Activated CD4-positive, alpha-beta T cell treated with anti-CD3 and anti-CD28 coated beads, Interleukin-2, amount 50 U/mL, for 4 hours (primary cell): ENCODE data around the gene CGB7.
"Not testable (repeated sequence)": the region's sequence is repeated elsewhere in the genome, so short reads cannot be mapped to it uniquely, and the experiment has no call there.

Experiments used
- DNase-seq, 2 experiments: peaks; one replicate each; pipeline ENCODE4 v3.0.0-alpha.2; 2020

Gene CGB7

DNA sequence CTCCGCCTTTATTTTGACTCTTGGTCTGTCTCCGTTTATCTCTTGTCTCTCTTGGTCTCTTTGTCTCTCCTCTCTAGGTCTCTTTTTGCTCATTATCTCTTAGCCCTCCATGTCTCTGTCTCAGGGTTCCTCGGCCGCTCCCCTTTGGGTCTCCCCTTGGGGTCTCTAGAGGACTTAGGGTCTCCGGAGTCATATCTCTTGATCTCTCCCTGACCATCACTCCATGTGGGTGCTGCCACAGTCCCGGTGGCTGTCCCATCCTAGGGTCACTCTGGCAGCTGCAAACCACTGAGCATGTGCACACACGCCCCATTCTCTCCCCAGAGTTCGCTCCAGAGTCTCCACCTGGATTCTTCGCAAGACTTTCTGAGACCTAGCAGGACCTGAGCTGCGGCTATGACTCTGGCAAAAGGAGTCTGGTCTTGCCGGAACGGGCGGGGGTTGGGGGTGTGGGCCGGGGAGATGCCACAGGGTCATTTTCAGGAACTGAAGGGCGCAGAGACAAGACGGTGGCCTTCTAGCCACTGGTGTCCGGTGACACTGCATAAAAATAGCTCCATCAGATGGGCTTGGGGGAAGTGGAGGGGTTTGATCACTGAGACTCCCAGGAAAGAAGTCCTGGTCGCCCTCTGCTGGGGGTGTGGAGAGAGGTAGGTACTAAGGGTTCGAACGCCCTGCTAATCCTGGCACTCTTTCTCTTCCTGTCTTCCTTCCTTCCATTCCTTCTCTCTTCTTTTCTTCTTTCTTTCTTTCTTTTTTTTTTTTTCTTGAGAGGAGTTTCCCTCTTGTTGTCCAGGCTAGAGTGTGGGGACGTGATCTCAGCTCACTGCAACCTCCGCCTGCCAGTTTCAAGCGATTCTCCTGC, 16.2 kb upstream of the CGB7 start:
- DNase-seq = no peak

DNA sequence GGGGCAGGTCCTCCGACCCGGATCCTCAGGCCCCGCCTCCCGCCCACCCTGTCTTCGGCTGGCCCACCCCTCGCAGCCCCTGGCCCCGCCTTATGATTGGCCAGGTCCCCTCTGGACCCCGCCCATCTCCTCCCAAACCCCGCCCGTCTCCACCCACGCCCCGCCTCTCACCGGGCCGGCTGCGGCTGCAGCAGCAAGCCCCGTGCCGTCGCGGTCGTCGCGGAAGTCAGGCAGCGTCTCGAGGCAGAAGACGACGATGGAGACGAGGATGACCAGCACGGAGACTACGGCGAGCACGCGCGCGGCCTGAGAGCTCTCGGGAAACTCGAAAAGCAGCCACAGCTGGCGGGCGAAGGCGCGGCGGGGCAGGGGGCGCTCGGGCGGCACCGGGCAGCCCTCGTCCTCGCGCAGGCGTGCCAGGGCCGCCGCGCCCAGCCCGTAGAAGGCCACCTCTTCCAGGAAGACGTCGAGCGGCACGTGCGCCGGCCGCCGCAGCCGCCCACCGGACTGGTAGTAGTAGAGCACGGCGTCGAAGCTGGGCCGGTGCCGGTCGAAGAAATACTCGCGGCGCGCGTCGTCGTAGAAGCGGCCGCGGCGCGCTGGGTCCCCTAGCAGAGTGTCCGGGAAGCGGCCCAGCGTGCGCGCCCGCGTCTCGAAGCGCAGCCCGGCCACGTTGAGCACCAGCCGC, 14.5 kb upstream of the CGB7 start:
- peak in 1 of 2 experiments; percentile 23 for DNase-seq

DNA sequence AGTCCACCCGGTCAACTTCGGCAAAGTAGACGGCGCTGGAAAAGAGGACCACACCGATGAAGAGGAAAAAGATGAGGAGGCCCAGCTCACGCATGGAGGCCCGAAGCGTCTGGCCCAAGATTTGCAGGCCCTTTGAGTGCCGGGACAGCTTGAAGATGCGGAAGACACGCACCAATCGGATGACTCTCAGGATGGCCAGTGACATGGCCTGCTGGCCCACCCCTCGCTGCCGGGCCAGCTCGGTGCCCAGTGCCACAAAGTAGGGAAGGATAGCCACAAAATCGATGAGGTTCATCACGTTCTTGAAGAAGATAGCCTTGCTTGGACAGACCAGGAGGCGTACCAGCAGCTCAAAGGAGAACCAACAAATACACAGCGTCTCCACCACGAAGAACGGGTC, 12.9 kb upstream of the CGB7 start:
- DNase-seq = no peak

DNA sequence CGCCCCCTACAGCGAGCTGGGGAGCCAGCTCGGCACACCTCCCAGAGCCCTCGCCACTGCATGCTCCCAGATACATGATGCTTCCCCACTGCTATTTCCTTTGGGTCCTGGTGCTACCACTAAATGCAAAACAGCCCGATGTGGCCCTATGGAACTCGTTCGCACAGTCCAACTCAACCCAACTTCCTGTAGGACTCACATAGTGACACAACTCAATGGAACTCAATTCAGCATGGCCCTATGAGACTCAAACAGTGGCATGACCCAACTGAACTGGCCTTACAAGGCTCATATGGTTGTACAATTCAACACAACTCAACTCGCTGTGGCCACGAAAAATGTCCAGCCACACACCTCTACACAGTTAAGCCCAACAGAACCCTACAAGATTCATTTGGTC, 11.5 kb upstream of the CGB7 start:
- no peak for DNase-seq

DNA sequence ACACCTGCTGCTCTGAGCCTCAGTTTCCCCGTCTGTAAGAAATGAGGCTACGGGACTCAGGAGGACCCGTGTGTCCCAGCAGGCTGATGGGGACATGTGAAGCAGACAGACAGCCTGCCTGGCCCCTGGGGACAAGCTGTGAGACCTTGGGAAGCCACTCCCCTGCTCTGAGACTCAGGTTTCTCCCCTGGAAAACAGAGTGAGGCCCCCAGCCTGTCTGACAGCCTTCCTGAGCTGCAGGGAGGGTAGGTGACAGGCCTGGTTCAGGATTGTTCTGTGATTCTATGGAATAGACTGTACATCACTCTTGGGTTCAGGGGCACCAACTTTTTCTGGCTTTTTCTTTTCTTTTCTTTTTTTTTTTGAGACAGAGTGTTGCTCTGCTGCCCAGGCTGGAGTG, 10.0 kb upstream of the CGB7 start:
- DNase-seq = no peak

DNA sequence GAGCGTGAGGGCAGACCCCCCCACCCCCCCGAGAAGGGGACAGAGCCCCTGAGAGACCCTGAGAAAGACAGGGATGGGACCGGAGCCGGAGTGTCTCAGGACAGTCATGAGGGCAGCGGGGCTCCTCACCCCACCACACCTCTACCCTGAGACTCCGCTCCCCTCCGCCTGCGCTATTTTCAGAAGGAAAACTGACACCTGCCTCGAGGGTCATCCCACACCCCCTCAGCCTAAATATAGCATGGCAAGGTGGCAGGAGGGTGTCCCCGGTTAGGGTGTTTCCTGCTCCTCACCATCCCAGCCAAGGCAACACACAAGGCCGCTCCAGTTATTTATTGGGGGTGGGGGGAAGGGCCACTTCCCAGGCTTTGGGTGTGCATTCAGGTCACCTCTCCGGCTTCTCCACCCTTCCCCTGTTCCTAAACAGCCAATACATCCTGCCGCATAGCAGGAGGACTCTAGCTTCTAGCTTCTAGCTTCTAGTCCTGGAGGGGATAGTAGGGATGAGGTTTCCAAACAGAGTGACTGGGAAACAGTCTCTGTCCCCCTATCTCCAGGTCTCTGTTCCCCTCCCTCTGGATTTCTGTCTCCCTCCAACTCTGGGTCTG, 8.5 kb upstream of the CGB7 start:
- DNase-seq = no peak

DNA sequence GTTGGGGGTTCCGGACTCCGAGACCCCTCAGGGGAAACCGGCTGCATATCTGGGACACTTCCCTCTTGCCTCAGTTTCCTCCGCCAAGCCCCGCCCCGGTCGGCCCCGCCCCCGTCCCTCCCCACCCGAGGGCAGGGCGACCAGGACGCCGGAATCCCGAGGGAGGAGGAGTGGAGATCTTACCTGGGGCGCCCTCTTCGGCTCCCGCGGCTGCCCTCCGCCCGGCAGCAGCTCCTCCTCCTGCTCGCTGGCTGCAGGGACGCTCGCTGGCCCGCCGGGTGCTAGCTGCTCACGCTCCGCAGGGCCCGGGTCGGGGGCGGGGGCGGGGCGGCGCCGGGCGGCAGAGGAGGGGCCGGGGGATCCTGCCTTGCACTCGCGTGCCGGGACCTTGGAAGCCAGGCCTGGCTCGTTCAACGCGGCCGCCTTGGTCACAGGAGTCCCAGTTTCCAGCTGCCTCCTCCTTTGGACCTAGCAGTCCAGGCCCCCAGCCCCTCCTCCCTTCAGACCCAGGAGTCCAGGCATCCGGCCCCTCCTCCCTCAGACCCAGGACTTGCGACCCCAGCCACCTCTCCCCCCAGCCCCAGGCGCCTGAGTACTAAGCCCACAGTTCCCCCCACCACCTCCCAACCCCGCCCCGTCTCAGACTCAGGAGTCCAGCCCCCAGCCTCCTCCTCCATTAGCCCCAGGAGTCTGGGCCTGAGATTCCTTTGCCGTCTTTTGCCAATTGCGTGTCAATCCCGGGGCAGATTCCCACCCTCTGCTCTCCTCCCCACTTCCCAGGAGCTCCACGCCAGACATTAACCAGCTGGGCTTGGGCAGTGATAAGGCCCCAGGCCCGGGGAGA, 7.4 kb upstream of the CGB7 start, which contains the start of gene NTF4:
NTF4 (minus strand) TSS at position 51 of the 844 bp plus-strand sequence. CDS start 2,821 bp downstream, outside the sequence.
- no peak for DNase-seq

DNA sequence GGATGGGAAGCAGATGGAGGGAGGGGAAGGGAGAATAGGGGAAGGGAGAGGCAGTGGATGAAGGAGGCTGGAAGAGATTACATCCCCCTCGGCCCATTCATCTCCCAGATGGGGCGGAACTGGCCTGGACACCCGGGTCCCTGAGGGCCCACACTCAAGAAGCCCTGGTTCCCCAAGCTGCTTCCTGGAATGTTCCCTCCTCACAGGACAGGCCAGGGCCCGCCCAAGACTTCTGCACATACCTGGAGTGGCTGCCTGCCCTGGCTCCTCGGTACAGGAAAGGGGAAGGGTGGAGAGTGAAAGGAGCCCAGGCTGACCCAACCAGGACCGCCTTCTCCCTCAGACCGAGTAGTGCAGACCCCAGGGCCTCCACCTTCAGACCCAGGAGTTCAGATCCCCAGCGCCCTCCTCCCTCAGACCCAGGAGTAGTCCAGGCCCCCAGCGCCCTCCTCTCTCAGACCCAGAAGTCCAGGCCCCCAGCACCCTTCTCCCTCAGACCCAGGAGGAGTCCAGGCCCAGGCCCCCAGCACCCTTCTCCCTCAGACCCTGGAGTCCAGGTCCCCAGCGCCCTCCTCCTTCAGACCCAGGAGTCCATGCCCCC, 6.6 kb upstream of the CGB7 start:
- DNase-seq = no peak

DNA sequence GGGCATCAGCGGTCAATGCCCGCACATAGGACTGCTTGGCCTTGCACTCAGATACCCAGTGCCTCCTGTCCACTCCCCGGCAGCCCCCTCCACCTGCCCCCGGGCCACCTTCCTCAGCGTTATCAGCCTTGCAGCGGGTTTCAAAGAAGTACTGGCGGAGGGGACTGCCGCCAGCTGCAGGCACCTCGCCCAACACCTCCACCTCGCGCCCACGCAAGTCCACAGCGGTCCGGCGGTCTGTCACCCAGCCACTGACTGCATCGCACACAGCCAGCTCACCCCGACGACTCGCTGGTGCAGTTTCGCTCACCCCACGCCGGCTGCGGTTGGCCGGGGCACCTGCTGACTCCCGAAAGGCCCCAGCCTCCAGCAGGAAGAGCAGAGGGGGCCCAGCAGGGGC, 3.9 kb upstream of the CGB7 start:
- DNase-seq = no peak

DNA sequence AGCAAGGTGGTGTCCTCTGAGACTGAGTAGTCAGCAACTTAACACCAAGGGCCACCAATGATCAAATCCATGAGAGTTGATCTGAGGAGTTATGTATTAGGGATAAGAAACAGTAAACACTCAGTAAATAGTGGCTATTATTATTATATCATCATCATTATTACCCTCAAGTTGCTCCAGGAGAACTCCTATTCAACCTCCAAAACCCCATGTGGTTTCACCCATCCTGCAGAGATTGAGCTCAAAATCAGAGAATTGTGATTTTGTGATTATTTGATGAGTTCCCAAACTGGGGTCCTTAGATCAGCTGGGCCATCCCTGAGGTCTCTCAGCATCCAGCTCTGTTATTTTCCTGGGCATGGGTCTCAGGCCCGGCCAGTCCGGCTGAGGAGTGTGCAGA, 3.5 kb upstream of the CGB7 start:
- no peak for DNase-seq

DNA sequence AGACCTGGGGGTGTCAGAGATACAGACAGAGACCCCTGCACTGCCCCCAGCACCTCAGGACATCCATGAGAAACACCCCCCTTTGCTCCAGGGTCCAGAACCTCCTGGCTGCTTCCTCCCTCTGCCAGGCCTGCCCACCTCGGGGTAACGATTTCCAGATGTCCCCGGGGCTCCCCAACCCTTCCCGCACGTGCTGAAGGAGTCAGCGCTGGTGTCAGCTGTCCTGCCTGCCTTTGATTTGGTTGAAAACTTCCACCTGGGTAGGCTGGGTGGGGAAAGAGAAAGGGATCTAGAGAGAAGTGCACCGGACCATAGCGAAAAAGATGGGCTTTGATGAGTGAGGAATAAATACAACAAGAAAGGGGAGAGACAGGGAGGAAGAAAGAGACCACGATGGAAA, 1.5 kb upstream of the CGB7 start:
- no peak for DNase-seq

DNA sequence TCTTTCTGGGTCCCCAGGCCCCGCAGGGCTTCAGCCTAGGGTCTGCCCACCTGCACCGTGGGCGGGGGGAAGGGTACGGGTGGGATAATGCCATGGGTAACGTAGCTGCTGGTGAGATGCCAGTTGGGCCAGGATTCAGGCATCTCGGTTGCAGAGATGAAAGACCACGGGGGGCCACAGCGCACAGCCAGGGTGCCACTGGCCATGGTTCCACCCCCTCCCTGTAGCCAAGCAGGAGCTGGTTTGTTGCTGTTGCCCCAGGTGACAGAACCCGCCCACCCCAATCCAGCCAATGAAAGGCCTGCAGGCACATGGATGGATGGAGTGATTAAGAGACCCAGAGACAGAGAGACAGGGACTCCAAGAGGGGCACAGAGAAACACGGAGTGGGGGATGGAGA, 1.0 kb upstream of the CGB7 start:
- DNase-seq = no peak

DNA sequence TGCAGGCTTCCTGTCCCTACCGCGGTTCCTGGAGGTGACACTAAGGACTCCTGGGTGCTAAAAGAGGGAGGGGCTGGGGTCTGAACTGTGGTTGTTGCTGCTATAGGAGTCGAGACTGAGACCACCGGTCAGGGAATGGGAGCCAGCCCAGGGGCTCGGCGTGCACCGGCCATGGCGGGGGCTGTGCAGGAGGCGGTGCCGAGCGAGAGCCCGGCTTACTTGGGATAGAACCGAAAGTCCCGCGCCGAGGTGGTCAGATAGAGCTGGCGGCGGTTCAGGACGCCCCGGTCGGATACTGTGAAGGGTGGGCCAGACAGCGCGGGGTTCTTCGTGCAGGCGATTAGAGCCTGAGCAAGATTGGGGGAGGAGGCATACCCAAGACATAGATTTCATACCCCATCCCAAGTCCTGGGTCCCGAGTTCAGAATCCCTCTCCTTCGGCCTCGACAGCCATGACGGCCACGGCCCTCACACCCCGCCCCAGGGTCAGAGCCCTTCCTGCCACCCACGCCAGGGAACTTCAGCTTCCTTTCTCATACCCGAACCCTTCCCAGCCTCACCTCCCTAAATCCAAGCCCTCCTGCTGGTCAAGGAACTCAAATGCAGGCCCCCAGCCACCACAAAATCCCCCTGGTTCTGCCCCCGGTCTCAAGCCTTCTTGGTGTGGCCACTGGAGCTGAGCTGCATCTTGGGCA, 500 bp downstream of the CGB7 start:
- not testable (repeated sequence) for DNase-seq

DNA sequence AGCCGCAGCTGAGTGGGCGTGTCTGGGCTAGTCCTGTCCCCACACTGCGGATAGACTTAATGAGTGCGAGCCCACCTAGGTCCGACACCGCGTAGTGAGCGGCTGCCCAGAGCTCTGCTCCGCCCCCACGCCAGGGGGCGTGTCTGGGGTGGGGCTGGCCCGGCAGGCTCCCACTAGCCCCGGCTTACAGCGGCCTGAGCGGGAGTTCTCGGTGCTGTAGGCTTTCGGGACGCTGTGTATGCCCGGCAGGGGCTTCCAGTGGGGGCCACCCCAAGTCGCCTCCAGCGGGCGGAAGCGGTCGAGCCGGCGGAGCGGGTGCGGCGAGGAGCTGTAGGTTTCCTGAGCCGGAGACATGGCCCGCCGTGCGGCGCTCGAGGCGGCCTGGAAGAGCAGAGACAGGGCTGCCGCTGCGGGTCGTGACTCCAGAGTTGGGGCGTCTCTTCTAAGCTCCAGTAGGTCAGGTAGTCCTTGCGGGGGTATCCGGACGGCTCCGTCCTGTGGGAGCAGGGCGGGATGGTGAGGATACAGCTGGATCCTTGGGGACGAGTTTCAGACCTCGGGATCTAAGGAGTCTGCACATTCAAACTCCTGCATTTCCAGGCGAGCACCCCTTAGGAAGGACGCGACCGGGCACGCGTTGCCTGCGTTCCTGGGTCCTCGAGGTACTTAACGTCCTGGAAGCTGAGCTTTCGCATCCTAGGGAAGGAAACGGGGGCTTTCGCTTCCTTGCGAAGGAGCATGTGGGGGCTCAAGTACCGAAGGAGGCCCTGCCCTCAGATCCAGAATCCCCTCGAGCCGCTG, 1.2 kb downstream of the CGB7 start:
- DNase-seq = peak; percentile 29

DNA sequence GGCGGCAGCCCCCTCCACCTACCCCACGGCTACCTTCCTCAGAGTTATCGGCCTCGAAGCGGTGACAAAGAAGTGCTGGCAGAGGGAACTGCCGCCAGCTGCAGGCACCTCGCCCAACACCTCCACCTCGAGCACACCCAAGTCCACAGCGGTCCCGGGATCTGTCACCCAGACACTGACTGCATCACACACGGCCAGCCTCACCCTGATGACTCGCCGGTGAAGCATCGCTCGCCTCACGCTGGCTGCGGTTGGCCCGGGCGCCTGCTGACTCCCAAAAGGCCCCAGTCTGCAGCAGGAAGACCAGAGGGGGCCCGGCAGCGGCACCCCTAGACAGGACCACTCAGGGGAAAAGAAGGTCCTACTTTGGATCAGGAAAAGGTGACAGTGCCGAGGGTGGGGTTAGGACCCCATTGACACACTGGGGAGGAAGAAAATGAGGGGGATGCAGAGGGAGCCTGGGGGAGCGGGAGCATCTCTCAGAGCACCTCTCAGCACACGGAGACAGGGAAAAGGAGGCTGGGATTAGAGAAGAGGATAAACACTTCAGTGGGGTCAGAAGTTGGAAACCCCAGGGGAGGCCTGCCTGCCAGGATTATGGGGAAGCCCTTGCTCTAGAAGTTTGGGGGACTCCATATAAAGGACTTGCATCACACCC, 7.0 kb downstream of the CGB7 start:
- not testable (repeated sequence) for DNase-seq

DNA sequence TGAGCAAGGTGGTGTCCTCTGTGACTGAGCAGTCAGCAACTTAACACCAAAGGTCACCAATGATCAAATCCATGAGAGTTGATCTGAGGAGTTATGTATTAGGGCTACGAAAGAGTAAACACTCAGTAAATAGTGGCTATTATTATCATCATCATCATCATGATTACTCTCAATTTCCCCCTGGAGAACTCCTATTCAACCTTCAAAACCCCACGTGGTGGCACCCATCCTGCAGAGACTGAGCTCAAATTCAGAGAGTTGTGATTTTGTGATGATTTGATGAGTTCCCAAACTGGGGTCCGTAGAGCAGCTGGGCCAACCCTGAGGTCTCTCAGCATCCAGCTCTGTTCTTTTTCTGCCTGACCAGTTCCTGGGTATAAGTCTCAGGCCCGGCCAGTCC, 7.7 kb downstream of the CGB7 start:
- not testable (repeated sequence) for DNase-seq

DNA sequence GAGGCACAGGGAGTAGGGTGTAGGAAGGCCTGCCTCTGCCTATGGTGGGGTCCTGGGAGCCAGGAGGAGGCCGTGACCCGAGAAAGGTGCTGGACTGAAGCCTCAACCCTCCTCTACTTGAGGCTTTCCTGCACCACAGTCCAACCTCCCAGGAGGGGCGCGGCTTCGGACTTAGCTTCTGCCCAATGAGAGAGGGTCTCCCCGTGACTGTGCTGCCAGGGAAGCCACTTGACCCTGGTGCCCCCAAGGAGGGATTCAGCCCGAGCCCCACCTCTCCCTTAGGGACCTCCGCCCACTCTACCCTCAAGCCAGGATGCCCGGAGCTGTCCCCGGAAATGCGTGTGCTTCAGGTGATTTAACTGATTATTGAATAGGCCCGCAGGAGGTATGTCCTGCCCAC, 8.5 kb downstream of the CGB7 start, which contains the start of gene CGB8:
CGB8 (minus strand) TSS at position 101 of the 400 bp plus-strand sequence. CDS start 372 bp downstream, outside the sequence.
- DNase-seq = not testable (repeated sequence)

DNA sequence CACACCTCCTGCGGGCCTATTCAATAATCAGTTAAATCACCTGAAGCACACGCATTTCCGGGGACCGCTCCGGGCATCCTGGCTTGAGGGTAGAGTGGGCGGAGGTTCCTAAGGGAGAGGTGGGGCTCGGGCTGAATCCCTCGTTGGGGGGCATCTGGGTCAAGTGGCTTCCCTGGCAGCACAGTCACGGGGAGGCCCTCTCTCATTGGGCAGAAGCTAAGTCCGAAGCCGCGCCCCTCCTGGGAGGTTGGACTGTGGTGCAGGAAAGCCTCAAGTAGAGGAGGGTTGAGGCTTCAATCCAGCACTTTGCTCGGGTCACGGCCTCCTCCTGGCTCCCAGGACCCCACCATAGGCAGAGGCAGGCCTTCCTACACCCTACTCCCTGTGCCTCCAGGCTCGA, 14.0 kb downstream of the CGB7 start, which contains the start of gene CGB5:
CGB5 (plus strand) TSS at position 301 of the 400 bp plus-strand sequence. CDS start 362 bp downstream, outside the sequence.
- not testable (repeated sequence) for DNase-seq

DNA sequence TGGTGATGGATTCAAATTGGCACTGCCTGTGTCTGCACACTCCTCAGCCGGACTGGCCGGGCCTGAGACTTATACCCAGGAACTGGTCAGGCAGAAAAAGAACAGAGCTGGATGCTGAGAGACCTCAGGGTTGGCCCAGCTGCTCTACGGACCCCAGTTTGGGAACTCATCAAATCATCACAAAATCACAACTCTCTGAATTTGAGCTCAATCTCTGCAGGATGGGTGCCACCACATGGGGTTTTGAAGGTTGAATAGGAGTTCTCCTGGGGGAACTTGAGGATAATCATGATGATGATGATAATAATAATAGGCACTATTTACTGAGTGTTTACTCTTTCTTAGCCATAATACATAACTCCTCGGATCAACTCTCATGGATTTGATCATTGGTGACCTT, 14.9 kb downstream of the CGB7 start:
- not testable (repeated sequence) for DNase-seq

DNA sequence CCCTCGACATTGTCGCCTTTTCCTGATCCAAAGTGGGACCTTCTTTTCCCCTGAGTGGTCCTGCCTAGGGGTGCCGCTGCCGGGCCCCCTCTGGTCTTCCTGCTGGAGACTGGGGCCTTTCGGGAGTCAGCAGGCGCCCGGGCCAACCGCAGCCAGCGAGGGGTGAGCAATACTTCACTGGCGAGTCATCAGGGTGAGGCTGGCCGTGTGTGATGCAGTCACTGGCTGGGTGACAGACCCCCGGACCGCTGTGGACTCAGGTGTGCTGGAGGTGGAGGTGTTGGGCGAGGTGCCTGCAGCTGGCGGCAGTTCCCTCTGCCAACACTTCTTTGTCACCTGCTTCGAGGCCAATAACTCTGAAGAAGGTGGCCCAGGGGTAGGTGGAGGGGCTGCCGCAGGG, 15.4 kb downstream of the CGB7 start:
- no peak for DNase-seq
